Subcutaneous preadipocyte (primary cell): ENCODE results near the gene TRIM41. TPM values are rescaled to one million over a fixed set of nuclear protein-coding genes. Genes with fewer than 3 reads are reported as not detected.

Experiments
- small RNA-seq: library from RNA; depleted of rRNA; stranded (forward); fragments of <200 nt; gene quantifications from one replicate; pipeline ENCODE3, GENCODE V24; 2012
- total RNA-seq: library from RNA; depleted of rRNA; stranded (reverse); fragments of >200 nt; gene quantifications from 2 replicates; pipeline ENCODE4 v1.2.3, GENCODE V29; 2012

Gene TRIM41
- 9.9 and 14.5 TPM in 2 replicates for total RNA-seq

GRCh38 chr5:181223058-181223728 lies at the start of gene TRIM41:
TSS of gene TRIM41 (plus strand) at chr5:181223281. CDS start at chr5:181224000, 719 bp downstream.

DNA sequence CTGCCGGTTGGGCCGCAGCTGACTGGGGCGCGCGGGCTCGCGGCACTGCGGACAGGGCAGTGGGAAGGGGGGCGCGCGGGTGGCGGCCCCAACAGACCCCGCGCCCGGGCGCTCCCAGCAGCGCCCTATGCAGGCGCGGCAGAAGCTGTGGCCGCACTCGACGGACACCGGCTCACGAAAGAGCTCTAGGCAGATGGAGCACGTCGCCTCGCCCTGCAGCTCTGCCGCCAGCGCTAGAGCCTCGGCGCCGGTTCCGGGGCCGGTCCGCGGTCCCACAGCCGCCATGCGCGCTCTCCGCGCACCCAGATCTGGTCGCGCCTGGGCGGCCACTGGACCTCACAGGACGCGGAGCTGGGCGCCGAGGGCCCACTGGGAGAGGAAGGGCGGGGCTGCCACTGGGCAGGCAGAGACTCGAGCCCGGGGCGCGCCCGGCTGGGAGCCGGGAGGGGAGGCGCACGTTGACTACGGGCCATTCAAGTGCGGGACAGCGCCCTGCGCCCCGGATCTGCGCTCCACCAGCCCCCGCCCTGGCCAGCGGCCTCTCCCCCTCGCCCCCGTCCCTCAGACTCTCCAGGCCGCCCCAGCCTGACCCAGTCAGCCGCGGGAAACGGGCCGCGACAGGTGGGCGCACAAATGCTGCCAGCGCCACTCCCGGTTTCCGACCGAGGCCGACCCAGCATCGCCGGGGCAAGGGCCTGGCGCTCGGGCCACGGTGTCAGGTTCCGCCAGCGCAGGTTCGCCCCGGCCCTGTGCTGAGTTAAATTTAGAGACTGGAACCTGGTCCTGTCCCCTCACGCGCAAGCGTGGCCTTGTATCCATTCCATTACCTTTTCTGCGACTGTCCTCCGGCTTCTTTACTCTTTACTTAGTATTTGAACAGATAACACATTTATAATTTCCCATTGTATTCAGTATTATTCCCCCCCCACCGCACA lies 18.0 kb upstream of the TRIM41 start, which contains the start of gene TRIM7:
Gene TRIM7 (minus strand): TSS at position 371 of the 935 bp plus-strand sequence. CDS start 86 bp downstream, at position 285.

GRCh38 chr5:181243564-181244343 lies 20.7 kb downstream of the TRIM41 start, which contains the start of gene RACK1:
TSS of gene RACK1 (minus strand) at chr5:181243906. CDS start at chr5:181243800, 106 bp downstream.

GRCh38 chr5:181260720-181261319 lies 37.7 kb downstream of the TRIM41 start, which contains the start of gene TRIM52:
TSS of gene TRIM52 (minus strand) at chr5:181261143. CDS start at chr5:181260813, 330 bp downstream.

Small RNAs within 50 kb of the gene (small RNA-seq; reads per million reads assigned to genes)
- not detected for gene MIR4638
- gene SNORD95 = not detected
- not detected for gene SNORD96A

Other genes starting within 250 kb of the TRIM41 start
- not detected in 2 replicates for gene BTNL3, start 234.4 kb upstream of the TRIM41 start, total RNA-seq
- 0.37 TPM in 1 of 2 replicates, not detected in the other for gene BTNL9, start 183.0 kb upstream of the TRIM41 start, total RNA-seq
- not detected in 2 replicates for gene OR2V1, start 92.1 kb upstream of the TRIM41 start, total RNA-seq
- not detected in 2 replicates for gene OR2V2, start 75.7 kb upstream of the TRIM41 start, total RNA-seq
- gene TRIM7, start 18.1 kb upstream of the TRIM41 start, total RNA-seq = 10.3 and 13.5 TPM in 2 replicates
- 4,244 and 5,733 TPM in 2 replicates for gene RACK1, start 20.6 kb downstream of the TRIM41 start, total RNA-seq
- gene TRIM52, start 37.9 kb downstream of the TRIM41 start, total RNA-seq = 8.8 and 12.9 TPM in 2 replicates
- 0.37 and 0.39 TPM in 2 replicates for gene OR4F3, start 144.0 kb downstream of the TRIM41 start, total RNA-seq